RWPE2 (cell line): ENCODE data around the gene C2orf42.

ENCODE experiments used
- ATAC-seq: fragments of 200-7000 bp; cut with Tn5 transposase; 3 replicates; pipeline ENCODE4 v1.9.1; 2021; ENCODE audit warnings: low read depth
- DNase-seq: peaks from one replicate; pipeline ENCODE4 v3.0.0-alpha.2; 2020; ENCODE audit warnings: low spot score
- H3K27ac ChIP-seq: fragments of 450-650 bp; 2 replicates; pipeline ENCODE4 v1.5.1; 2017; ENCODE audit warnings: mild to moderate bottlenecking; ENCODE audit not compliant: poor library complexity, severe bottlenecking
- H3K27me3 ChIP-seq: fragments of 250-450 bp; sonication (Bioruptor Pico); 2 replicates; pipeline ENCODE4 v1.5.1; 2021; ENCODE audit warnings: mild to moderate bottlenecking, moderate library complexity; ENCODE audit not compliant: insufficient read depth, poor library complexity, severe bottlenecking
- H3K36me3 ChIP-seq: fragments of 250-450 bp; sonication (Bioruptor Pico); 2 replicates; pipeline ENCODE4 v1.5.1; 2020; ENCODE audit warnings: low read depth, mild to moderate bottlenecking, moderate library complexity
- H3K4me1 ChIP-seq: fragments of 250-450 bp; sonication (Bioruptor Pico); 2 replicates; pipeline ENCODE4 v1.5.1; 2021; ENCODE audit warnings: mild to moderate bottlenecking, moderate library complexity; ENCODE audit not compliant: insufficient read depth, poor library complexity, severe bottlenecking
- H3K4me3 ChIP-seq: fragments of 250-450 bp; sonication (Bioruptor Pico); 2 replicates; pipeline ENCODE4 v1.5.1; 2021; ENCODE audit warnings: mild to moderate bottlenecking, moderate library complexity; ENCODE audit not compliant: severe bottlenecking
- H3K9me3 ChIP-seq: fragments of 250-450 bp; sonication (Bioruptor Pico); 2 replicates; pipeline ENCODE4 v1.5.1; 2021; ENCODE audit warnings: mild to moderate bottlenecking, moderate library complexity; ENCODE audit not compliant: severe bottlenecking
- CTCF ChIP-seq: fragments of 450-650 bp; IDR thresholded peaks from one replicate; pipeline ENCODE4 v1.5.1; 2017; ENCODE audit warnings: mild to moderate bottlenecking, moderate library complexity; ENCODE audit not compliant: poor library complexity, severe bottlenecking

The C2orf42 gene

GRCh38 chr2:70122470-70122869 lies 68.3 kb downstream of the C2orf42 start:
- H3K4me3 ChIP-seq, result no peak overlapping the region
- H3K9me3 ChIP-seq, result no peaks in the 10 kb centered on the region
- H3K4me1 ChIP-seq, result no peaks in the 10 kb centered on the region
- H3K27ac ChIP-seq, result no peak overlapping the region
- no peaks in the 10 kb centered on the region for H3K27me3 ChIP-seq
- no peak for TF ChIP-seq CTCF
- no peak for ATAC-seq
- no peak for DNase-seq
- H3K36me3 ChIP-seq, result no peaks in the 10 kb centered on the region

- Histone ChIP-seq H3K27ac (no peak overlapping the region), H3K36me3 (no peaks in the 10 kb centered on the region), H3K4me1 (no peaks in the 10 kb centered on the region), H3K4me3 (no peak overlapping the region), H3K9me3 (no peaks in the 10 kb centered on the region), H3K27me3 (no peaks in the 10 kb centered on the region)
- no peak for TF ChIP-seq CTCF
- no peak for DNase-seq
- no peak for ATAC-seq
Measured at GRCh38 chr2:70121627-70122372, 69.0 kb downstream of the C2orf42 start.

GRCh38 chr2:70118798-70119454 lies 71.9 kb downstream of the C2orf42 start:
- Histone ChIP-seq H3K4me3 (no peak overlapping the region), H3K36me3 (no peaks in the 10 kb centered on the region), H3K4me1 (no peaks in the 10 kb centered on the region), H3K27ac (no peak overlapping the region), H3K9me3 (no peaks in the 10 kb centered on the region), H3K27me3 (no peaks in the 10 kb centered on the region)
- no peak for DNase-seq
- no peak for TF ChIP-seq CTCF
- ATAC-seq, result no peak

GRCh38 chr2:70116936-70117552 lies 73.8 kb downstream of the C2orf42 start:
- Histone ChIP-seq H3K4me1 (no peaks in the 10 kb centered on the region), H3K27ac (no peak overlapping the region), H3K4me3 (no peak overlapping the region), H3K36me3 (no peaks in the 10 kb centered on the region), H3K27me3 (no peaks in the 10 kb centered on the region), H3K9me3 (no peaks in the 10 kb centered on the region)
- ATAC-seq (no peak), DNase-seq (no peak)
- no peak for TF ChIP-seq CTCF
